ENCODE results near the gene MYO3B. TPM values are rescaled to one million over a fixed set of nuclear protein-coding genes. Genes with fewer than 3 reads are reported as not detected.
"Not testable (repeated sequence)": the region's sequence is repeated elsewhere in the genome, so short reads cannot be mapped to it uniquely, and the experiment has no call there.

MYO3B gene
- total RNA-seq, 4 donors from 2014 or later = 0.48 TPM; not detected in 3

- in situ Hi-C loops (cut with MboI; ENCODE audit: low pct_ligation_motif_present in 1 of 4, low pct_unique_long_range_greater_than_20kb in 1 of 4, low sequenced_read_pairs in 3 of 4) = no loop called here
- intact Hi-C loops (cut with DNase I; ENCODE audit: low total_unique reads) = no loop called here
These were observed 84.4 kb downstream of the MYO3B start for GRCh38 chr2:170262343-170262742.

GRCh38 chr2:170262806-170263205 is 84.9 kb downstream of the MYO3B start:
- Histone ChIP-seq H3K27ac (no peak overlapping the region), H3K4me1 (no peaks in the 10 kb centered on the region), H3K27me3 (no peaks in the 10 kb centered on the region), H3K36me3 (no peaks in the 10 kb centered on the region), H3K9me3 (no peaks in the 10 kb centered on the region), H3K4me3 (no peak overlapping the region)
- in situ Hi-C loops (cut with MboI; ENCODE audit: low pct_ligation_motif_present in 1 of 4, low pct_unique_long_range_greater_than_20kb in 1 of 4, low sequenced_read_pairs in 3 of 4) (no loop called here), intact Hi-C loops (cut with DNase I; ENCODE audit: low total_unique reads) (no loop called here)
- TF ChIP-seq POLR2A (IDR thresholded peaks at IDR 0.05) (no peak), EP300 (IDR thresholded peaks at IDR 0.05; ENCODE audit: low read depth) (no peak), CTCF (IDR thresholded peaks at IDR 0.05) (no peak), POLR2AphosphoS5 (IDR thresholded peaks at IDR 0.05) (no peak)
- WGBS, 2 donors (ENCODE audit: low coverage in 1 of 2) = 81% methylated on average over 4 of the region's 4 CpGs
- no peak for DNase-seq

More at GRCh38 chr2:170262343-170262742, 84.4 kb downstream of the MYO3B start:
- TF ChIP-seq POLR2A (IDR thresholded peaks at IDR 0.05) (no peak), POLR2AphosphoS5 (IDR thresholded peaks at IDR 0.05) (no peak), EP300 (IDR thresholded peaks at IDR 0.05; ENCODE audit: low read depth) (no peak), CTCF (IDR thresholded peaks at IDR 0.05) (no peak)
- Histone ChIP-seq H3K4me3 (no peak overlapping the region), H3K36me3 (no peaks in the 10 kb centered on the region), H3K9me3 (no peaks in the 10 kb centered on the region), H3K27me3 (no peaks in the 10 kb centered on the region), H3K4me1 (no peaks in the 10 kb centered on the region), H3K27ac (no peak overlapping the region)
- no peak for DNase-seq
- WGBS, 2 donors (ENCODE audit: low coverage in 1 of 2) = 76 to 100% methylated on average over 1 to 2 of the region's 2 CpGs

- 73 to 79% methylated on average over 2 to 7 of the region's 7 CpGs for WGBS, 2 donors (ENCODE audit: low coverage in 1 of 2)
- intact Hi-C loops (cut with DNase I; ENCODE audit: low total_unique reads) = not testable (repeated sequence)
These were observed 86.0 kb downstream of the MYO3B start for GRCh38 chr2:170263728-170264521.

GRCh38 chr2:170264522-170264860 is 86.5 kb downstream of the MYO3B start:
- WGBS, 2 donors (ENCODE audit: low coverage in 1 of 2) = 87% methylated on average over 2 of the region's 2 CpGs; no CpG with 5 or more reads in 1 of the 2 donors
- Histone ChIP-seq H3K4me1 (no peaks in the 10 kb centered on the region), H3K4me3 (no peak overlapping the region), H3K9me3 (no peaks in the 10 kb centered on the region), H3K27ac (no peak overlapping the region), H3K36me3 (no peaks in the 10 kb centered on the region), H3K27me3 (no peaks in the 10 kb centered on the region)
- in situ Hi-C loops (cut with MboI; ENCODE audit: low pct_ligation_motif_present in 1 of 4, low pct_unique_long_range_greater_than_20kb in 1 of 4, low sequenced_read_pairs in 3 of 4) = no loop called here
- no peak for DNase-seq
- intact Hi-C loops (cut with DNase I; ENCODE audit: low total_unique reads) = no loop called here
- TF ChIP-seq POLR2A (IDR thresholded peaks at IDR 0.05) (no peak), EP300 (IDR thresholded peaks at IDR 0.05; ENCODE audit: low read depth) (no peak), POLR2AphosphoS5 (IDR thresholded peaks at IDR 0.05) (no peak), CTCF (IDR thresholded peaks at IDR 0.05) (no peak)

More at GRCh38 chr2:170263728-170264521, 86.0 kb downstream of the MYO3B start:
- in situ Hi-C loops (cut with MboI; ENCODE audit: low pct_ligation_motif_present in 1 of 4, low pct_unique_long_range_greater_than_20kb in 1 of 4, low sequenced_read_pairs in 3 of 4); H3K36me3 ChIP-seq; H3K4me3 ChIP-seq; H3K9me3 ChIP-seq; DNase-seq; H3K4me1 ChIP-seq; H3K27ac ChIP-seq; H3K27me3 ChIP-seq: not testable (repeated sequence)

- no peak overlapping the region for H3K4me3 ChIP-seq
- no peaks in the 10 kb centered on the region for H3K36me3 ChIP-seq
- no peaks in the 10 kb centered on the region for H3K9me3 ChIP-seq
- H3K4me1 ChIP-seq = no peaks in the 10 kb centered on the region
- TF ChIP-seq POLR2A (IDR thresholded peaks at IDR 0.05) (no peak), CTCF (IDR thresholded peaks at IDR 0.05) (no peak), EP300 (IDR thresholded peaks at IDR 0.05; ENCODE audit: low read depth) (no peak), POLR2AphosphoS5 (IDR thresholded peaks at IDR 0.05) (no peak)
- no peak overlapping the region for H3K27ac ChIP-seq
- DNase-seq = no peak
- in situ Hi-C loops (cut with MboI; ENCODE audit: low pct_ligation_motif_present in 1 of 4, low pct_unique_long_range_greater_than_20kb in 1 of 4, low sequenced_read_pairs in 3 of 4) = no loop called here
- intact Hi-C loops (cut with DNase I; ENCODE audit: low total_unique reads) = no loop called here
- no peaks in the 10 kb centered on the region for H3K27me3 ChIP-seq
These were observed 86.9 kb downstream of the MYO3B start for GRCh38 chr2:170264865-170265264.
